Endothelial cell of hepatic sinusoid (primary cell): ENCODE results near the gene PLEKHG5.
"Not testable (repeated sequence)": the region's sequence is repeated elsewhere in the genome, so short reads cannot be mapped to it uniquely, and the experiment has no call there.

Source experiments
- in situ Hi-C: cut with HindIII; loops from 2 replicates; pipeline ENCODE4 v1.10.0; 2017; ENCODE audit warnings: low sequenced_read_pairs

The PLEKHG5 gene

GRCh38 chr1:6465461-6466005 lies 25.9 kb downstream of the PLEKHG5 start:
- in situ Hi-C loops = no loop called here

- in situ Hi-C loops = no loop called here
These were observed 26.6 kb downstream of the PLEKHG5 start for GRCh38 chr1:6464915-6465314.

- in situ Hi-C loops = no loop called here
These were observed 27.0 kb downstream of the PLEKHG5 start for GRCh38 chr1:6464514-6464836.

GRCh38 chr1:6463120-6463412 lies 28.4 kb downstream of the PLEKHG5 start:
- in situ Hi-C loops = no loop called here

- in situ Hi-C loops = no loop called here
These were observed 28.9 kb downstream of the PLEKHG5 start for GRCh38 chr1:6462412-6463119.

- in situ Hi-C loops = no loop called here
These were observed 29.7 kb downstream of the PLEKHG5 start for GRCh38 chr1:6461538-6462411.

GRCh38 chr1:6461051-6461530 lies 30.4 kb downstream of the PLEKHG5 start:
- in situ Hi-C loops = no loop called here

- in situ Hi-C loops = no loop called here
These were observed 31.0 kb downstream of the PLEKHG5 start for GRCh38 chr1:6460301-6461050.

GRCh38 chr1:6459850-6460265 lies 31.6 kb downstream of the PLEKHG5 start:
- in situ Hi-C loops = no loop called here

GRCh38 chr1:6456800-6457466 lies 34.5 kb downstream of the PLEKHG5 start:
- in situ Hi-C loops = no loop called here

GRCh38 chr1:6455752-6456520 lies 35.5 kb downstream of the PLEKHG5 start:
- in situ Hi-C loops = not testable (repeated sequence)

GRCh38 chr1:6454856-6455751 lies 36.4 kb downstream of the PLEKHG5 start:
- in situ Hi-C loops = no loop called here

GRCh38 chr1:6453895-6454855 lies 37.3 kb downstream of the PLEKHG5 start:
- in situ Hi-C loops = not testable (repeated sequence)

- in situ Hi-C loops = no loop called here
These were observed 40.5 kb downstream of the PLEKHG5 start for GRCh38 chr1:6450943-6451373.

- in situ Hi-C loops = not testable (repeated sequence)
These were observed 41.0 kb downstream of the PLEKHG5 start for GRCh38 chr1:6450486-6450885.

- in situ Hi-C loops = no loop called here
These were observed 41.4 kb downstream of the PLEKHG5 start for GRCh38 chr1:6450005-6450450.

- in situ Hi-C loops = no loop called here
These were observed 42.5 kb downstream of the PLEKHG5 start for GRCh38 chr1:6448749-6449631.
